Transverse colon (tissue), 4 donors: ENCODE data around the gene ZCCHC4.

Source experiments
- EP300 ChIP-seq: sonication (generic); formaldehyde crosslinking; IDR thresholded peaks from one replicate; pipeline ENCODE4 v1.6.1; 2017; ENCODE audit warnings: antibody characterized with exemption, low read depth
- POLR2A ChIP-seq: fragments of 450-650 bp; IDR thresholded peaks from one replicate; pipeline ENCODE4 v1.6.1; 2016; ENCODE audit warnings: antibody characterized with exemption, mild to moderate bottlenecking, moderate library complexity
- POLR2AphosphoS5 ChIP-seq, 3 donors: sonication (generic); formaldehyde crosslinking; IDR thresholded peaks; one replicate each; pipeline ENCODE4 v1.6.1; 2016; ENCODE audit warnings: antibody characterized with exemption in 3 of 3
- TF ChIP-seq, protein P1 (sequence below), 5 experiments: fragments of 200-600 bp in 3 of 5; fragments of 450-650 bp in 2 of 5; sonication (generic) in 3 of 5; IDR thresholded peaks; 1 replicate in 2 of 5; 2 replicates in 3 of 5; pipeline ENCODE4 v1.5.1; 2016 to 2017; ENCODE audit warnings: antibody characterized with exemption in 5 of 5, inconsistent platforms in 3 of 5, mild to moderate bottlenecking in 2 of 5, moderate library complexity in 1 of 5

GRCh38 chr4:25320773-25321172 is 8.2 kb downstream of the ZCCHC4 start:
- TF ChIP-seq, protein P1, sequence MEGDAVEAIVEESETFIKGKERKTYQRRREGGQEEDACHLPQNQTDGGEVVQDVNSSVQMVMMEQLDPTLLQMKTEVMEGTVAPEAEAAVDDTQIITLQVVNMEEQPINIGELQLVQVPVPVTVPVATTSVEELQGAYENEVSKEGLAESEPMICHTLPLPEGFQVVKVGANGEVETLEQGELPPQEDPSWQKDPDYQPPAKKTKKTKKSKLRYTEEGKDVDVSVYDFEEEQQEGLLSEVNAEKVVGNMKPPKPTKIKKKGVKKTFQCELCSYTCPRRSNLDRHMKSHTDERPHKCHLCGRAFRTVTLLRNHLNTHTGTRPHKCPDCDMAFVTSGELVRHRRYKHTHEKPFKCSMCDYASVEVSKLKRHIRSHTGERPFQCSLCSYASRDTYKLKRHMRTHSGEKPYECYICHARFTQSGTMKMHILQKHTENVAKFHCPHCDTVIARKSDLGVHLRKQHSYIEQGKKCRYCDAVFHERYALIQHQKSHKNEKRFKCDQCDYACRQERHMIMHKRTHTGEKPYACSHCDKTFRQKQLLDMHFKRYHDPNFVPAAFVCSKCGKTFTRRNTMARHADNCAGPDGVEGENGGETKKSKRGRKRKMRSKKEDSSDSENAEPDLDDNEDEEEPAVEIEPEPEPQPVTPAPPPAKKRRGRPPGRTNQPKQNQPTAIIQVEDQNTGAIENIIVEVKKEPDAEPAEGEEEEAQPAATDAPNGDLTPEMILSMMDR (IDR thresholded peaks at IDR 0.05): no peak
- TF ChIP-seq POLR2AphosphoS5 (IDR thresholded peaks at IDR 0.05) (no peak), EP300 (no peak), POLR2A (no peak)
